GM13977 (cell line): Measurements from ENCODE around the gene CACNA1G.

Experiments used
- DNase-seq: peaks from one replicate; pipeline ENCODE4 v3.0.0; 2012; ENCODE audit warnings: low spot score
- CTCF ChIP-seq: IDR thresholded peaks from 2 replicates; pipeline ENCODE4 v1.5.1; 2012; ENCODE audit warnings: mild to moderate bottlenecking, control low read depth; ENCODE audit not compliant: insufficient read depth; ENCODE audit errors: extremely low read depth, missing control alignments
- in situ Hi-C: fragments of 300-500 bp; cut with MboI; formaldehyde crosslinking; loops from one replicate; pipeline ENCODE4 v1.12.0; 2022; ENCODE audit warnings: low sequenced_read_pairs, low pct_unique_long_range_greater_than_20kb, mixed read lengths, inconsistent platforms; ENCODE audit not compliant: unreplicated experiment

CACNA1G gene

GRCh38 chr17:50536683-50537646 is 23.6 kb upstream of the CACNA1G start:
- in situ Hi-C loops, result no loop called here
- DNase-seq, result no peak
- TF ChIP-seq CTCF, result no peak

GRCh38 chr17:50537721-50538548 is 22.6 kb upstream of the CACNA1G start:
- in situ Hi-C loops, result no loop called here
- TF ChIP-seq CTCF, result no peak
- DNase-seq, result no peak

- no peak for DNase-seq
- in situ Hi-C loops, result no loop called here
- TF ChIP-seq CTCF, result no peak
Observed at GRCh38 chr17:50538549-50539410, 21.7 kb upstream of the CACNA1G start.

GRCh38 chr17:50539762-50540559 is 20.6 kb upstream of the CACNA1G start:
- no peak for TF ChIP-seq CTCF
- in situ Hi-C loops, result no loop called here
- DNase-seq, result no peak

- no peak for TF ChIP-seq CTCF
- DNase-seq, result no peak
- in situ Hi-C loops, result no loop called here
Observed at GRCh38 chr17:50540560-50541401, 19.7 kb upstream of the CACNA1G start.
